ENCODE measurements around the gene RSPO3. TPM values are rescaled to one million over a fixed set of nuclear protein-coding genes. Genes with fewer than 3 reads are reported as not detected.

Gene RSPO3
- total and polyA plus RNA-seq, 9 of the 15 experiments (the other 6 are each of a cell fraction or from before 2014, with no cell fraction given), result not detected

DNA sequence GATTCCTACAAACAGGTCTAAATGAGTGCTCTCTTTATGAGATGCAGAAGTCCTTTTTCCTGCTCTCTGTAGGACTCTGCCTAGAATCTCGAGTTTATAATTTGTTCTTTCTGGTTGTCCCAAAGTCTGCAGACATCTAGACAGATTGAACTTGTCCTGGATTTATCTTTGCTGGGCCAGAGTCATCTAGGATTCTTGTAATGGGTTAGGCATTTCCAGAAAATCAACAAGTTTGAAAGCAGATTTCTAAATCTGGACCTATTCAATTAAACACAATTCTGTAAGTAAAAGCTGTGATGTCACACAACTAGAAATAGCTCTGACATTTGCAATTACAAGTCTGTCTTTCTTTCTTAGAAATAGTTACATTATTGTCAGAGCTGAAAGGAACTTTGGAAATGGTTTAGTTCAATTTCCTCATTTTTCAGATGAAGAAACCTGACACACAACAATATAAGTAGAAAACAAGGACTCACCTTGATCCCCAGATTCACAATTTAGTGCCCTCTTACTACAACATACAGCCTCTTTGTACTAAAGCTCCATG, 4.2 kb upstream of the RSPO3 start:
- FAIRE-seq (no peak), DNase-seq (ENCODE audit: extremely low read depth in 1 of 4, low spot score in 3 of 4) (no peak), ATAC-seq (no peak)
- H3K27me3 ChIP-seq (ENCODE audit: control insufficient read depth in 2 of 2, insufficient read depth in 2 of 2, low read length in 2 of 2), result peaks cover 0 to 3% of the 10 kb centered on the region in 2 experiments; a peak in 2 of 5 replicates
- H3K36me3 ChIP-seq (ENCODE audit: control insufficient read depth, insufficient read depth, low read length), result no peaks in the 10 kb centered on the region
- in situ Hi-C loops (cut with MboI) (loop anchor here (25.0 kb wide), 1 partner anchor 1077 kb away; no protein-coding TSS in a partner anchor), intact Hi-C loops (cut with micrococcal nuclease) (no loop called here)
- no peak overlapping the region for H3K4me2 ChIP-seq (ENCODE audit: insufficient read depth, low read length)
- no peak overlapping the region for H3K4me3 ChIP-seq
- no peaks in the 10 kb centered on the region for H3K9me1 ChIP-seq (ENCODE audit: control insufficient read depth, insufficient read depth, low read length)
- H3K4me1 ChIP-seq (replicated peaks in 1 of 2; ENCODE audit: control insufficient read depth in 2 of 2, insufficient read depth in 2 of 2, low read length in 2 of 2), result peaks cover 0 to 7% of the 10 kb centered on the region in 2 experiments; a peak in 1 of 5 replicates
- no peaks in the 10 kb centered on the region for H3K79me2 ChIP-seq (ENCODE audit: control insufficient read depth, insufficient read depth, low read length)
- H2AFZ ChIP-seq (ENCODE audit: low read depth, low read length), result no peak overlapping the region
- POLR2A ChIA-PET, result interaction anchor here (0.7 kb wide), 1 partner anchor 184 kb away, joined by 3 read pairs; no protein-coding TSS in a partner anchor
- H3K9ac ChIP-seq (ENCODE audit: insufficient read depth in 1 of 2, low read depth in 2 of 2, low read length in 2 of 2), result no peak overlapping the region
- no peak for TF ChIP-seq GATAD2A (IDR thresholded peaks at IDR 0.05)
- no peak for TF ChIP-seq SMARCA5 (IDR thresholded peaks at IDR 0.05)
- TF ChIP-seq BRD4 (IDR thresholded peaks at IDR 0.05), result no peak
- TF ChIP-seq CXXC5 (CRISPR knock-in tag; IDR thresholded peaks at IDR 0.05), result no peak
- no peak for TF ChIP-seq NR2F6 (CRISPR knock-in tag; IDR thresholded peaks at IDR 0.05)
- TF ChIP-seq, protein P1, sequence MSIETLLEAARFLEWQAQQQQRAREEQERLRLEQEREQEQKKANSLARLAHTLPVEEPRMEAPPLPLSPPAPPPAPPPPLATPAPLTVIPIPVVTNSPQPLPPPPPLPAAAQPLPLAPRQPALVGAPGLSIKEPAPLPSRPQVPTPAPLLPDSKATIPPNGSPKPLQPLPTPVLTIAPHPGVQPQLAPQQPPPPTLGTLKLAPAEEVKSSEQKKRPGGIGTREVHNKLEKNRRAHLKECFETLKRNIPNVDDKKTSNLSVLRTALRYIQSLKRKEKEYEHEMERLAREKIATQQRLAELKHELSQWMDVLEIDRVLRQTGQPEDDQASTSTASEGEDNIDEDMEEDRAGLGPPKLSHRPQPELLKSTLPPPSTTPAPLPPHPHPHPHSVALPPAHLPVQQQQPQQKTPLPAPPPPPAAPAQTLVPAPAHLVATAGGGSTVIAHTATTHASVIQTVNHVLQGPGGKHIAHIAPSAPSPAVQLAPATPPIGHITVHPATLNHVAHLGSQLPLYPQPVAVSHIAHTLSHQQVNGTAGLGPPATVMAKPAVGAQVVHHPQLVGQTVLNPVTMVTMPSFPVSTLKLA (conservative IDR thresholded peaks at IDR 0.05), result no peak
- no peak for TF ChIP-seq ELF1 (tag; IDR thresholded peaks at IDR 0.05)
- no peak for TF ChIP-seq ARID1B (IDR thresholded peaks at IDR 0.05)
- TF ChIP-seq KDM2B (CRISPR knock-in tag; IDR thresholded peaks at IDR 0.05), result no peak
- TF ChIP-seq, protein P2, sequence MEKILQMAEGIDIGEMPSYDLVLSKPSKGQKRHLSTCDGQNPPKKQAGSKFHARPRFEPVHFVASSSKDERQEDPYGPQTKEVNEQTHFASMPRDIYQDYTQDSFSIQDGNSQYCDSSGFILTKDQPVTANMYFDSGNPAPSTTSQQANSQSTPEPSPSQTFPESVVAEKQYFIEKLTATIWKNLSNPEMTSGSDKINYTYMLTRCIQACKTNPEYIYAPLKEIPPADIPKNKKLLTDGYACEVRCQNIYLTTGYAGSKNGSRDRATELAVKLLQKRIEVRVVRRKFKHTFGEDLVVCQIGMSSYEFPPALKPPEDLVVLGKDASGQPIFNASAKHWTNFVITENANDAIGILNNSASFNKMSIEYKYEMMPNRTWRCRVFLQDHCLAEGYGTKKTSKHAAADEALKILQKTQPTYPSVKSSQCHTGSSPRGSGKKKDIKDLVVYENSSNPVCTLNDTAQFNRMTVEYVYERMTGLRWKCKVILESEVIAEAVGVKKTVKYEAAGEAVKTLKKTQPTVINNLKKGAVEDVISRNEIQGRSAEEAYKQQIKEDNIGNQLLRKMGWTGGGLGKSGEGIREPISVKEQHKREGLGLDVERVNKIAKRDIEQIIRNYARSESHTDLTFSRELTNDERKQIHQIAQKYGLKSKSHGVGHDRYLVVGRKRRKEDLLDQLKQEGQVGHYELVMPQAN (IDR thresholded peaks at IDR 0.05; ENCODE audit: borderline replicate concordance), result no peak
- TF ChIP-seq POLR2AphosphoS5 (IDR thresholded peaks at IDR 0.05; ENCODE audit: control insufficient read depth, insufficient read depth, low read depth, low read length), result no peak
- TF ChIP-seq ZNF311 (CRISPR knock-in tag; IDR thresholded peaks at IDR 0.05), result no peak
- CTCF ChIA-PET (ENCODE audit: low intra/inter-chr PET ratio), result no interaction called here
- BruUV-seq (replicated peaks), result no TSS peak
- no peak overlapping the region for H3K27ac ChIP-seq (ENCODE audit: extremely low read depth, low read depth, low read length)
- WGBS (ENCODE audit: insufficient coverage, low coverage, missing lambda C conversion rate), result 0% methylated on average over 1 of the region's 1 CpG
- no peaks in the 10 kb centered on the region for H3K9me3 ChIP-seq (replicated peaks; ENCODE audit: control insufficient read depth, insufficient read depth, low read depth, low read length)
- no peaks in the 10 kb centered on the region for H4K20me1 ChIP-seq (replicated peaks; ENCODE audit: control insufficient read depth, insufficient read depth, low read length)

Measured in K562 (cell line).